NCI-H187 (cell line): ENCODE results near the gene EP400.

Source experiments
- DNase-seq, 2 experiments: peaks; one replicate each; lab custom pipeline; 2025; lab: John Stamatoyannopoulos, UW

EP400 gene

DNA sequence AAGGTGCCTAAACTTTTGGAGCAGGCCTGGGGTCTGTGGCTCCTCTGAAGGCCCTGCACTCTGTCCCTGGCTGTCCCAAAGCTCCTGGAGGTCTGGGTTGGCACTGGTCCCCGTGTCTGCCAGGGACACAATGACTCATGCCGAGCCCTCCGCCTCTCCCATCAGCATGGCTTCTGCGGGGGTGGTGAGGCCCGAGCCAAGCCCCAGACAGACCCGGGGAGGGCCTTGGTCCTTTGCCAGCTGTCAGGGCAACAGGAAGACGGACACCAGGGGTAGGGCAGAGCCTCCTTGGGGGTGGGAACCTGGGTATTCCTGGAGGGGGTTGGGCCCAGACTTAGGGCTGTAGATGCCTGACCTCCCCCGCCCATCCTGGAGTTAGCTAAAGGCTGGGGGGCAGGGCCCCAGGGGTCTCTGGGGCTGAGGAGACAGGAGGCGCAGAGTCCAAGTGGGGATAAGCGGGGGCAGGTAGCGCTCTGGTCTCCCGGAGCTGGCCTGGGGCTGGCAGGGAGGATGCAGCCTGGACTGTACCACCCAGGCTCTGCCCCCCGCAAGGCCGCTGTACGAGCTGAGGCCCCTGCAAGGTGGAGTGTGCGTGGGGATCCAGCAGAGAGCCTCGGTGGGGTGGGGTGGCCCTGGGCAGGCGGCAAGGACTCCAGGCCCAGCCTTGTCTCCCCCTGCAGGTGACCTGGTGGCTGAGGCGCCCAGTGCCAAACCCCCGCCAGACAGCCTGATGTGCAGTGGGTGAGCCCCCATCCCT is 37.0 kb upstream of the EP400 start:
- no peak for DNase-seq

GRCh38 chr12:131913666-131914065 is 36.1 kb upstream of the EP400 start:
- DNase-seq: no peak

DNA sequence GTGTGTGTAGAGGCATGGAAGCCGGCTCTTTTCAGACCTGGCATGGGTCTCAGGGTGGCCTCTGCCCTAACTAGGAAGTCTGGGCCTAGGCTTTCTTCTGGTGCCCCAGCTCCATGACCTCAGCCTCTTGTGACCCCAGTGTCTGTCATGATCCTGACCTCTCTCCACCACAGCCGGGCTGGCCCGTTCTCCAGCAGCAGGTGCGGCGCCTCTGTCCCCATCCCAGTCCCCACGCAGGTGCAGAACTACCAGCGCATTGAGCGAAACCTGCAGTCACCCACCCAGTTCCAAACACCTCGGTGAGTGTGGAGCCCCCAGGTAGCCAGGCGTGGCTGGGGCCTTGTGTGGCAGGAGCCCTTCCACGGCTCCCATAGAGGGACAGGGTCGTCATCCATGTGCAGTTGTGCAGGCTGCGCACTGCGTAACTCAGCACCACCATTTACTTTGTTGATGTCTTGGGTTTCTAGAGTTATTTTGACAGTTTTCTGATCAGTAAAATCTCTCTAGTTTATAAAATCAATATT is 35.5 kb upstream of the EP400 start:
- DNase-seq: no peak

GRCh38 chr12:131915000-131915689 is 34.6 kb upstream of the EP400 start:
- DNase-seq: no peak

DNA sequence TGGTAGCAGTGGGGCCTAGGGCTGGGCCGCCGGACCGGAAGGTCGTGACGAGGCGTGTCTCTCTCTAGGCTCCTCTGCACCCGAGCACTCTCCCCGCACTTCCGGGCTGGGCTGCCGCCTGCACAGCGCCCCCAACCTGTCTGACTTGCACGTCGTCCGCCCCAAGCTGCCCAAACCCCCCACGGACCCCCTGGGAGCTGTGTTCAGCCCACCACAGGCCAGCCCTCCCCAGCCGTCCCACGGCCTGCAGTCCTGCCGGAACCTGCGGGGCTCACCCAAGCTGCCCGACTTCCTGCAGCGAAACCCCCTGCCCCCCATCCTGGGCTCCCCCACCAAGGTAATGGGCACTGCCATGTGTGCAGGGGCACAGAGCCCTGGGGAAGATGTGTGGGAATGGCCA is 33.9 kb upstream of the EP400 start:
- DNase-seq: no peak

DNA sequence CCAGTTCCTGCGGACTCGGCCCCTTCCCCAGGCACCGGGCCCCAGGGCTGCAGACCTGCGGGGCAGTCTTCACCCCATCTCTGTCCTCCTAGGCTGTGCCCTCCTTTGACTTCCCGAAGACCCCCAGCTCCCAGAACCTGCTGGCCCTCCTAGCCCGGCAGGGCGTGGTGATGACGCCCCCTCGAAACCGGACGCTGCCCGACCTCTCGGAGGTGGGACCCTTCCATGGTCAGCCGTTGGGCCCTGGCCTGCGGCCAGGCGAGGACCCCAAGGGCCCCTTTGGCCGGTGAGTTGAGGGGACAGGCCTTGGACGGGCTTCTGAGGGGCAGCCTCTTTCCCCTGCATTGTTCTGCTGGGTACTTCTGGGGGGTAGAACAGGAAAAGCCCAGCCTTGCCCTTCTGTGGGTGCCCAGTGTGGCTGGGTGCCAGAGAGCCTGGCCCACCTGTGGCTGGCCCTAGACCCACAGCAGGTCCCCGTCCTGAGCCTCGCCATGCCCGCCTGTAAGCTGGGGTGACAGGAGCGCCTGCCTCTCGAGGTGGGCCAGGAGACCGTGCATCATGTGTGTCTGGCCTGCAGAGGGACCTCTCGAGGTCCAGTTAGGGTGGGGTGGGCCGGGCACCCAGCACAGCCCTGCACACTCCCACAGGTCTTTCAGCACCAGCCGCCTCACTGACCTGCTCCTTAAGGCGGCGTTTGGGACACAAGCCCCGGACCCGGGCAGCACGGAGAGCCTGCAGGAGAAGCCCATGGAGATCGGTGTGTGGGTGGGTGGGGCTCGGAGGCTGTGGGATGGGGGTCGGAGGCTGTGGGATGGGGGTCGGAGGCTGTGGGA is 33.2 kb upstream of the EP400 start:
- no peak for DNase-seq

DNA sequence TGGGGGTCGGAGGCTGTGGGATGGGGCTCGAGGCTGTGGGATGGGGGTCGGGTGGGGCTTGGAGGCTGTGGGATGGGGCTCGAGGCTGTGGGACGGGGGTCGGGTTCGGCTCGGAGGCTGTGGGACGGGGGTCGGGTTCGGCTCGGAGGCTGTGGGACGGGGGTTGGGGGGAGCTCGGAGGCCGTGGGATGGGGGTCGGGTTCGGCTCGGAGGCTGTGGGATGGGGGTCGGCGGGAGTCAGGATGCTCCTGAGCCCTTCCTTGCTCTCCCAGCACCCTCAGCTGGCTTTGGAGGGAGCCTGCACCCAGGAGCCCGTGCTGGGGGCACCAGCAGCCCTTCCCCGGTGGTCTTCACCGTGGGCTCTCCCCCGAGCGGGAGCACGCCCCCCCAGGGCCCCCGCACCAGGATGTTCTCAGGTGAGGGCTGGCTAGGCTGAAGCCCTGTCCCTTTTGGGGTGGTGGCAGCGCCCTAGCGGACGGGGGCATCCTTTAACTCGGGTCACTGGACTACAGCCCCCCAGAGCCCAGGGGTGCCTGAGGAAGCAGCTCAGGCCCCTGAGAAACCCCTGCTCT is 32.5 kb upstream of the EP400 start:
- no peak for DNase-seq

GRCh38 chr12:131917711-131918306 is 31.9 kb upstream of the EP400 start:
- no peak for DNase-seq

DNA sequence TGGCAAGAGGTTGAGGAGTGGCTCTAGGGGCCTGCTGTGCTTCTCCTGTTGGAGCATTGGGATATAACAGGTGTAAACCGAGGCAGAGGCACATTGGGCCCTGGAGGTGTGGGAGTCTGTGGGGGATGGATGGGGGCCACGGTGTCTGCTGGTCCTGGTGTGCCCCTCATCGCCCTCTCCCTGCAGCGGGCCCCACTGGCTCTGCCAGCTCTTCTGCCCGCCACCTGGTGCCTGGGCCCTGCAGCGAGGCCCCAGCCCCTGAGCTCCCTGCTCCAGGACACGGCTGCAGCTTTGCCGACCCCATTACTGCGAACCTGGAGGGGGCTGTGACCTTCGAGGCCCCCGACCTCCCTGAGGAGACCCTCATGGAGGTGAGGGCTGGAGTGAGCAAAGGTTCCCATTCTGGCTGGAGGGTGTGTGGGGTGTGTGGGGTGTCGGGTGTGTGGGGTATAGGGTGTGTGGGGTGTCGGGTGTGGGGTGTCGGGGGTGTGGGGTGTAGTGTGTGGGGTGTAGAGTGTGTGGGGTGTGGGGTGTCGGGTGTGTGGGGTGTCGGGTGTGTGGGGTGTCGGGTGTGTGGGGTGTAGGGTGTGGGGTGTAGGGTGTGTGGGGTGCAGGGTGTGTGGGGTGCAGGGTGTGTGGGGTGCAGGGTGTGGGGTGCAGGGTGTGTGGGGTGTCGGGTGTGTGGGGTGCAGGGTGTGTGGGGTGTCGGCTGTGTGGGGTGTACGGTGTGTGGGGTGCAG is 31.3 kb upstream of the EP400 start:
- no peak for DNase-seq

DNA sequence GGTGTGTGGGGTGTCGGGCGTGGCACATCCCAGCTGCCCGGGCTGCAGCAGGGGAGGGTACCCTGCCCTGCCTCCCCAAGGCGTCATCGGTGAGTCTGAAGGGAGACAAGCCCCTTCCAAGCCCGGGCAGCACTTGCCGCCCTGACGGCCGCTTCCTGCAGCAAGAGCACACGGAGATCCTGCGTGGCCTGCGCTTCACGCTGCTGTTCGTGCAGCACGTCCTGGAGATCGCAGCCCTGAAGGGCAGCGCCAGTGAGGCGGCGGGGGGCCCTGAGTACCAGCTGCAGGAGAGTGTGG is 30.7 kb upstream of the EP400 start:
- DNase-seq: no peak

DNA sequence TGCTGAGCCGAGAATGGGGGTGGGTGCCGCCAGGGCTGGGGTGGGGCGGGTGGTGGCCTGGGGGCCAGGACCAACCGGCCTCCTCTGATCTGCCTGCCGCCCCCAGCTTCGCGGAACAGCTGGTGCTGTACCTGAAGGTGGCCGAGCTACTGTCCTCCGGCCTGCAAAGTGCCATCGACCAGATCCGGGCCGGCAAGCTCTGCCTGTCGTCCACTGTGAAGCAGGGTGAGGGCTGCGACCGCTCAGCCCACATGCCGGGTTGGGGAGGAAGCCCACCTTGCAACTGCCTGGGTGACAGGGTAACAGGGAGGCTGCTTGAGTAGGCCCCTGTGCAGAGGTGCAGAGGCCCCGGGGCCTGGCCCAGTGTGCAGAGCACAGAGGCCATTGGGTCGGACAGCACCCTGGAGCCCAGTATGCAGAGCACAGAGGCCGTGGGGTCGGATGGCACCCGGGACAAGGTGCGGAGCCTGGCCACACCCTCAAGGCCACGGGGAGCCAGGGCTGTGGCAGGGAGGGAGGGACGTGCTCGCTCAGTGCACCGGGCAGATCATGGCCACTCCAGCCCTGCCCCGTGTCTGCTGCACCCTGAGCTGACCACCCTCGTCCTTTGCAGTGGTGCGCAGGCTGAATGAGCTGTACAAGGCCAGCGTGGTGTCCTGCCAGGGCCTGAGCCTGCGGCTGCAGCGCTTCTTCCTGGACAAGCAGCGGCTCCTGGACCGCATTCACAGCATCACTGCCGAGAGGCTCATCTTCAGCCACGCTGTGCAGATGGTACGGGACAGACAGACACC is 30.2 kb upstream of the EP400 start:
- DNase-seq: no peak

DNA sequence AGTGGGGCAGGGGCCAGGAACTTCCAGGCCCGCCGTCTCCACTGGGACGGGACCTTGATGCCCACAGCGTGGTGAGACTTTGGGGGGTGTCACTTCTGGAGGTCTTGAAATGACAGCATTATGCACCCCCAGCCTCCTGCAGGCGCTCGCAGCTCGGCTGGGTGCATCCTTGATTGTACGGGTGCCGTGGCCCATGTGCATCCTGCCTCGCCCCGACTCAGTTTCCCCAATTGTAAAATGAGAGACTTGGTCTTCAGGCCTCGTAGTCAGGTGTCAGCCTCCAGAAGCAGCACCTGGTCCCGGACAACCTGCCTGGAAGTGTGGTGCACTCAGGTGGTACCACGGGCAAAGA is 29.6 kb upstream of the EP400 start:
- no peak for DNase-seq

DNA sequence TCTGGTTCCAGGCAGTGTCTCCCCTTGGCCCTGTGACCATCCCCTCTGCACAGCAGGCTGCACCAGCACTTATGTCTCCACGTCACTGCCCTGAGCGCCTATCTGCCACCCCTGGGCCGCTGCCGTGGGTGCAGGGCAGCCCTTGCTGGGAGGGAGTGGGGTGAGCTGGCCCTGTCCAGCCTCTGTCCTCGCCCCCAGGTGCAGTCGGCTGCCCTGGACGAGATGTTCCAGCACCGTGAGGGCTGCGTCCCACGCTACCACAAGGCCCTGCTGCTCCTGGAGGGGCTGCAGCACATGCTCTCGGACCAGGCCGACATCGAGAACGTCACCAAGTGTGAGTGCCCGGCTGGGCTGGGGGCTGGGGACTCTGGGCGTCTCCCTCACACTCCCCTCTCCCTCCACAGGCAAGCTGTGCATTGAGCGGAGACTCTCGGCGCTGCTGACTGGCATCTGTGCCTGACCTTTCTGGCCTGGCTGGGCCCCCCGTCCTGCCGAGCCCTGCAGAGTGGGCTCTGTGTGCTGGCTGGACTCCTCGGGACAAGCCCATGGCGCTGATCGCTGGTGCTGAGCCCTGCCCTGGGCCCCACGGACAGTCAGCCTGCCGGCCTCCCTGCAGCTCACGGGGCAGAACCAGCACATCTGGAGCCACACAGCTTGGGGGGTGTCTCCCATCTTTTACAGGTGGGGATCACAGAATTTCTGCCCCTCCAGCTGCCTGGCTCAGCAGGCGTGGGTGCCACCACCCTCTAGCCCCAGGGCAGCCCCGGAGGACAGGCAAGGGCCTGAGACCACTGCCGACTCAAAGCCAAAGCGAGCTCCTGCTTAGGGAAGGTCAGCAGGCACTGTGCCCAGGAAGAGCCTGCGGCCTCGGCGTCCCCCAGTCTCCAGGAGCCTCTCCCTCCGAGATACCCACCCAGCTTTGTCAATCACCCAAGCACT is 28.6 kb upstream of the EP400 start:
- DNase-seq: no peak

- no peak for DNase-seq
Observed at GRCh38 chr12:131921866-131922769, 27.6 kb upstream of the EP400 start.

- no peak for DNase-seq
Observed at GRCh38 chr12:131922772-131923171, 27.0 kb upstream of the EP400 start.

DNA sequence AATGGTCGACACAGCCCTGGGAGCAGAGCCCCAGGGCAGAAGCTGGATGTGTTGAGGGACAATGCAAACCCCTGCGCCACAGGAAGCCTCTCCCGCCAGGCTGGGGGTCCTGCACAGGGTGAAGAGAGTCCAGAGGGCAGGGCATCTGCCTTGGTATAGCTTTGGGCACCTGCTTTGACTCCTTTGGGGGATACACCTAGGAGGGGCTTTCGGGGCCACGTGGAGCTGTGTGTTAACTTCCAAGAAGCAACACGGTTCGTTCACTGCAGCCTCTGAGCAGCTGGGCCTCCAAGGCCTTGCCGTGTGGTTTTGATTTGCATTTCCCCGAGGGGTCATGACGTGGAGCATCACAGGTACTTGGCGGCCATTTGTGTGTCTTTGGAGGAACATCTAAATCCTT is 26.5 kb upstream of the EP400 start:
- no peak for DNase-seq

GRCh38 chr12:131927110-131928079 is 22.3 kb upstream of the EP400 start:
- DNase-seq: no peak
